GM13976 (cell line): ENCODE data around the gene AR.
A peak's percentile ranks its signal among the peaks of the same experiment; 100 is the strongest.

Experiments used
- DNase-seq: peaks from one replicate; pipeline ENCODE4 v3.0.0; 2012; ENCODE audit warnings: low spot score
- CTCF ChIP-seq: IDR thresholded peaks from 2 replicates; pipeline ENCODE4 v1.5.1; 2012; ENCODE audit warnings: borderline replicate concordance, mild to moderate bottlenecking; ENCODE audit not compliant: insufficient read depth; ENCODE audit errors: extremely low read depth, missing control alignments, control extremely low read depth
- in situ Hi-C: fragments of 300-500 bp; cut with MboI; formaldehyde crosslinking; loops from one replicate; pipeline ENCODE4 v1.12.0; 2022; ENCODE audit warnings: low sequenced_read_pairs, mixed read lengths, inconsistent platforms; ENCODE audit not compliant: unreplicated experiment

The AR gene

GRCh38 chrX:67545036-67545821, 1.4 kb downstream of the AR start:
- peak; percentile 5 for DNase-seq
- in situ Hi-C loops = no loop called here
- no peak for TF ChIP-seq CTCF

- TF ChIP-seq CTCF = no peak
- in situ Hi-C loops = no loop called here
- peak; percentile 15 for DNase-seq
Measured at GRCh38 chrX:67545893-67546495, 2.2 kb downstream of the AR start.

- TF ChIP-seq CTCF = no peak
- no peak for DNase-seq
- in situ Hi-C loops = no loop called here
Measured at GRCh38 chrX:67546496-67547423, 2.9 kb downstream of the AR start.

- TF ChIP-seq CTCF = peak; percentile 49
- DNase-seq = no peak
- in situ Hi-C loops = no loop called here
Measured at GRCh38 chrX:67555578-67556203, 11.9 kb downstream of the AR start.

- in situ Hi-C loops = no loop called here
- no peak for TF ChIP-seq CTCF
- DNase-seq = no peak
Measured at GRCh38 chrX:67558267-67558666, 14.4 kb downstream of the AR start.
